Measurements from ENCODE around the gene HDAC10.
A peak's percentile ranks its signal among the peaks of the same experiment; 100 is the strongest.

HDAC10 gene

DNA sequence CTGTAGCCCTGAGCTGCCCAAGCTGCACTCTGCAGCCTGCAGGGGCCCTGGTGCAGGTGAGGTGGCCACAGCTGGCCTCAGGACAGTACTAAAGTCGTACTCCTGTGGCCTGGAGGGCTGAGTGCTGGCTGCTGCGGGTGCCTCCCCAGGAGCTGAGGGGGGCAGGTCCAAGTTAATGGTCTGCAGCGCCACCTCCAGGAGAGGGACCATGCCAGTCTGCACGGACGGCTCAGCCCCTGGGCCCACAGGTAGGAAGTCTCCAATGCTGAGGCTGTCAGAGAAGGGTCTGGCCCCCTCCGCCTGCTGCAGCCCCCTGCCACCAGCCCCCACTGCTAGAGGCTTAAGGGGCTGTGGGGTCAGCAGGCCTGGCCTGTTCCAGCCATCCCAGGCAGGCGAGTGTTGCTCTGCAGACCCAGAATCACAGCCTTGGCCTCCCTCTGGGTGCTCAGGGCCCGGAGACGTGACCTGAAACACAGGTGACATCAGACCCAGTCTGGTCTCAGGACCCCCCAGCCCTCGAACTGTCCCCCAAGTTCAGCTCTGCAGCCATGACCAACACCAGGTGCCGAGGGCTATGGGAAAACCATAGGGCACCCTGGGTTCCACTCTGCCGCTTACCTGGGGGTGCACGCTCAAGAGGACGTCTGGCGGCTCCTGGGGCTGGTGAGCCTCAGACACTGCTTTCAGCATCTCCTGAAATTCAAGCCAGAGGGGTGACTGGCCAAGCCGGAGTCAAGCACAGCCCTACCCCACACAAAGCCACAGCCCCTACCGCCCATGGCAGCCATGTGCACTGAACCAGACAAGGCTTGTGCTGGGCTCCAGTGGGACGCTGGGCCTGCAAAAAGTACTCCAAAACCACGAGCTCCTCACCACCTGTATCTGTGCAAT is 29.4 kb downstream of the HDAC10 start:
- POLR2A ChIA-PET (ENCODE audit: low non-redundant PET): no interaction called here
- no peak for DNase-seq (ENCODE audit: low spot score)
- H3K27ac ChIP-seq: peak overlapping the region; percentile 15; the same call in 1 of the 2 replicates
- CTCF ChIA-PET: no interaction called here
- TF ChIP-seq, protein P1, sequence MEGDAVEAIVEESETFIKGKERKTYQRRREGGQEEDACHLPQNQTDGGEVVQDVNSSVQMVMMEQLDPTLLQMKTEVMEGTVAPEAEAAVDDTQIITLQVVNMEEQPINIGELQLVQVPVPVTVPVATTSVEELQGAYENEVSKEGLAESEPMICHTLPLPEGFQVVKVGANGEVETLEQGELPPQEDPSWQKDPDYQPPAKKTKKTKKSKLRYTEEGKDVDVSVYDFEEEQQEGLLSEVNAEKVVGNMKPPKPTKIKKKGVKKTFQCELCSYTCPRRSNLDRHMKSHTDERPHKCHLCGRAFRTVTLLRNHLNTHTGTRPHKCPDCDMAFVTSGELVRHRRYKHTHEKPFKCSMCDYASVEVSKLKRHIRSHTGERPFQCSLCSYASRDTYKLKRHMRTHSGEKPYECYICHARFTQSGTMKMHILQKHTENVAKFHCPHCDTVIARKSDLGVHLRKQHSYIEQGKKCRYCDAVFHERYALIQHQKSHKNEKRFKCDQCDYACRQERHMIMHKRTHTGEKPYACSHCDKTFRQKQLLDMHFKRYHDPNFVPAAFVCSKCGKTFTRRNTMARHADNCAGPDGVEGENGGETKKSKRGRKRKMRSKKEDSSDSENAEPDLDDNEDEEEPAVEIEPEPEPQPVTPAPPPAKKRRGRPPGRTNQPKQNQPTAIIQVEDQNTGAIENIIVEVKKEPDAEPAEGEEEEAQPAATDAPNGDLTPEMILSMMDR (conservative IDR thresholded peaks at IDR 0.05; ENCODE audit: low read depth): no peak

DNA sequence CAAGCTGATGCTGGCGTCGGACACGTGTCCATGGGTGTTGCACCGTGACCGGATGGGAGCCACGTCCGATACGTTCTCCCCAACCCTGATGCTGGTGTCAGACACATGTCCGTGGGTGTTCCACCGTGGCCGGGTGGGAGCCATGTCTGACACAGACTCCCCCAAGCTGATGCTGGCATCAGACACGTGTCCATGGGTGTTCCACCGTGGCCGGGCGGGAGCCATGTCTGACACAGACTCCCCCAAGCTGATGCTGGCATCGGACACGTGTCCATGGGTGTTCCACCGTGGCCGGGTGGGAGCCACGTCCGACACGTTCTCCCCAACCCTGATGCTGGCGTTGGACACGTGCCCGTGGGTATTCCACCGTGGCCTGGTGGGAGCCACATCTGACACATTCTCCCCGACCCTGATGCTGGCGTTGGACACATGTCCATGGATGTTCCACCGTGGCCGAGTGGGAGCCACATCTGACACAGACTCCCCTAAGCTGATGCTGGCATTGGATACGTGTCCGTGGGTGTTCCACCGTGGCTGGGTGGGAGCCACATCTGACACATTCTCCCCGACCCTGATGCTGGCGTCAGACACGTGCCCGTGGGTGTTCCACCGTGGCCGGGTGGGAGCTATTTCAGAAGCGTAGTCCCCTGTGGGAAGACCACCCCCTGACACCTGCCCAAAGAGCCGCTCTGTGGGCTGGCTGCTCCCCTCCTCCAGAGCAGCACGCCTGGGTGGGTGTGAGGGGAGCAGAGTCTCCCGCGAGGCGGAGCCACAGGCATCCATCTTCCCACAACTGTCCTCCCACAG is 30.3 kb downstream of the HDAC10 start:
- H3K27ac ChIP-seq: no peak overlapping the region; the same call in 1 of the 2 replicates
- TF ChIP-seq, protein P1 (conservative IDR thresholded peaks at IDR 0.05; ENCODE audit: low read depth): no peak
- ChIA-PET CTCF (no interaction called here), POLR2A (ENCODE audit: low non-redundant PET) (no interaction called here)
- no peak for DNase-seq (ENCODE audit: low spot score)

DNA sequence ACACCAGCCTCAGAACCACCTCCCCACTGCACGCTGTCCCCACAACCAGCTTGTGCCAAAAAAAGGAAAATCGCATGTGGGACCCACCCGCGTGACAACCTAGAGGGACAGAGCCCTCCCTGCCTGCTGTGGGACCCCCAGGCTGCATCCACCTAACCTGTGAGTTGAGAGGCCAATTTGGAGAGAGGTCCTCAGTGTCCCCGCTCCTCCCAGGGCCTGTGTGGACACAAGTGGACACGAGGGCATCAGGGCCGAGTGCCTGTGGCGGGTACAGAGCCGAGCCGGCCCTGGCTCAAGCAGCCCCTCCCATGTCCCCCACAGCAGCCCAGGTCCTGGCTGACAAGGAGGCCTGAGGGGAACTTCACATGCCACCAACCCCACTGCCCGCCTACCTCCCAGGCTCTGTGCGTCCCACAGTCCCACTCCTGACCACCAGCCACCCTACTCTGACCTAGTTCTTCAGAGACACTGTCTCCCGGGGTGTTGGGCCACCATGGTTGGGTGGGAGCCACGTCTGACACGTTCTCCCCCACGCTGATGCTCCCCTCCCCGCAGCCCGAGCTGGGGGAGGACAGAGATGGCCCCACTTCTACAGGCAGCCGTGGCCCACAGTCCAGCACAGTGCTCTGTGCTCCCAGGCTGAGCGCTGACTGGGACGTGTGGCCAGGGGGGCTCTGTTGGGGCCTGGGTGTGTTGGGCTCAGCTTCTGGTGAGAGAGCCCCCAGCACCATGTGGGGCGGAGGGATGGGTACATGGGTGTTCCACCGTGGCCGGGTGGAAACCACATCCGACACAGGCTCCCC is 31.1 kb downstream of the HDAC10 start:
- ChIA-PET POLR2A (ENCODE audit: low non-redundant PET) (no interaction called here), CTCF (interaction anchor here (0.5 to 0.6 kb wide), 2 partner anchors 13 to 113 kb away, joined by 4 to 5 read pairs; no protein-coding TSS in a partner anchor)
- H3K27ac ChIP-seq: peak overlapping the region; percentile 69
- TF ChIP-seq, protein P1 (conservative IDR thresholded peaks at IDR 0.05; ENCODE audit: low read depth): no peak
- DNase-seq (ENCODE audit: low spot score): no peak

DNA sequence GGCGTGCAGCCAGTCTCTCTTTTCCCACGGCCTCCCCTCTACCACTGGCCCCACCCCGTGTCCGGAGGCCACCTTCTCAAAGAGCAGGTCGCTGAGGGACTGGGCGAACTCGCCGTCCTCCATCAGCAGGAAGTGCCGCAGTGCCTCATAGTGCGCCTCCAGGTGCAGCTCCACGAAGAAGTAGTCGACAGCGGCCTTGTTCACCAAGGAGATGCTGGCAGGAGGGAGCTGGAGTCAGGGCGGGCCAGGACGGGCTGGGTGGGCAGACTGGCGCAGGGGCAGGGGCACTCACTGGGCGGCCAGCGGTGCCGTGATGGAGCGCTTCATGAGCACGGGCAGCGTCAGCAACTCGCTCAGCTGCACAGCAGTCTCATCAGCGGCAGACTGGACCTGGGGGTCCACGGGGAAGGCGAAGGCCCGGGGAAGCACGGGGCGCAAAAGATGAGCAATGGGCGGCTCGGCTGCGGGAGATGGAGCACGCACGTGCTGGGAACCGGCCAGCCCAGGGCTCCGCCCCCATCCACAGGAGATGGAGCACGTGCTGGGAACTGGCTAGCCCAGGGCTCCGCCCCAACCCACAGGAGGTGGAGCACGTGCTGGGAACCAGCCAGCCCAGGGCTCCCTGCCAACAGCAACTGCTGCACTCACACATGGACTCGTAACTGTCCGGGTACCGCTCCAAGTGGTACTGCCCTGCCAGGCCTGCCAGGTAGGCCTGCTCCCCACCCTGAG is 31.9 kb downstream of the HDAC10 start:
- TF ChIP-seq, protein P1 (conservative IDR thresholded peaks at IDR 0.05; ENCODE audit: low read depth): no peak
- CTCF ChIA-PET: interaction anchor here (0.5 to 0.6 kb wide), 2 partner anchors 17 to 112 kb away, joined by 3 to 4 read pairs; no protein-coding TSS in a partner anchor
- DNase-seq (ENCODE audit: low spot score): peak; percentile 77
- H3K27ac ChIP-seq: peak overlapping the region; percentile 69
- POLR2A ChIA-PET (ENCODE audit: low non-redundant PET): no interaction called here

DNA sequence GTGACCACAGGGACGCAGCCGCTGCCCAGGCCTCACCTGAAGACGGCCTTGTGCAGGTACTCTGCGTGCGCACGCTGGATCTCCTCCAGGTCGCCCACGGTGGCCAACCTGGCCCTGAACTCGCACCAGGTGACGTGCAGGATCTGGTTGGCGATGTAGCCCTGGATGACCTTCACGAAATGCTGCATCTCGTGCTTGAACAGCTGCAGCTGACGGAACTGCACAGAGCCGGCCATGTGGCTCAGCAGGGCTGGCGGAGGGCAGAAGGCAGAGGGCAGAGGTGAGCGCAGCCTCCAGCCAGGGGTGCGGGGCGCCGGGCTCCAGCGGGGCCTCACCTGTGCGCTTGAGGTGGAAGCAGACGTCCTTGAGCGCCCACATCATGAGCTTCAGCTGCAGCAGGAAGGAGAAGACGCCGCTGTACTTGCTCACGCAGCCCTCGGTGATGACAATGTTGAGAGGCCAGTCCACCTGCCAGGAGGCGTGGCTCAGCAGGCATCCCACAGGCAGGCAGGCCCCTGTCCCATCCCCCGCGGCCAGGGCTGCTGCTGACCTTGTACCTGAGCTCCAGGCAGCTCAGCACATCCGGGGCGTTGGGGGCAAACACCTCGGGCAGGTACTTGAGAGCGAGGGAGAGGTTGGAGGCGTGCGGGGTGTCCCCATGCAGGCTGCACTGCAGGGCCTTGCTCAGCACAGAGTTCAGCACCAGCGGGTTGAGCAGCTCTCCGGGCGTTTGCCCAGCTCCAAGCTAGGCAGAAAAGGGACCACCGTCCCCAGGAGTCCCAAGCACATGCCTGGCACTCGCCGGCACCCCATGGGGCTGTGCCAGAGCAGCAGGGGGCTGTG is 32.7 kb downstream of the HDAC10 start:
- no peak for DNase-seq (ENCODE audit: low spot score)
- peak overlapping the region; percentile 69 for H3K27ac ChIP-seq
- CTCF ChIA-PET: interaction anchor here (0.6 kb wide), 1 partner anchor 18 kb away, joined by 3 read pairs; no protein-coding TSS in a partner anchor
- POLR2A ChIA-PET (ENCODE audit: low non-redundant PET): no interaction called here
- TF ChIP-seq, protein P1 (conservative IDR thresholded peaks at IDR 0.05; ENCODE audit: low read depth): no peak
